Lung (tissue), 12 donors: Measurements from ENCODE around the gene SEL1L3. TPM values are rescaled to one million over a fixed set of nuclear protein-coding genes. Genes with fewer than 3 reads are reported as not detected.

ENCODE experiments used
- ATAC-seq: fragments of 200-7000 bp; cut with Tn5 transposase; one replicate; pipeline ENCODE4 v1.9.1; 2020; ENCODE audit warnings: moderate number of reproducible peaks; ENCODE audit not compliant: insufficient read depth, low FRiP score
- DNase-seq, 3 donors: peaks; one replicate each; pipeline ENCODE4 v3.0.0-alpha.2; 2013 to 2017
- H3K27ac ChIP-seq, 2 donors: one replicate each; pipeline ENCODE4 v1.5.1; 2013; ENCODE audit warnings: mild to moderate bottlenecking in 2 of 2, moderate library complexity in 2 of 2, control low read depth in 1 of 2, inconsistent platforms in 1 of 2, low read depth in 1 of 2, low read length in 1 of 2
- H3K27me3 ChIP-seq, 3 donors: one replicate each; pipeline ENCODE4 v1.5.1; 2013; ENCODE audit warnings: low read length in 2 of 3; ENCODE audit not compliant: control insufficient read depth in 3 of 3, insufficient read depth in 3 of 3
- H3K36me3 ChIP-seq, 4 donors: one replicate each; pipeline ENCODE4 v1.5.1; 2013; ENCODE audit warnings: low read length in 4 of 4, mild to moderate bottlenecking in 1 of 4, moderate library complexity in 1 of 4; ENCODE audit not compliant: control insufficient read depth in 4 of 4, insufficient read depth in 4 of 4
- H3K4me1 ChIP-seq, 5 donors: one replicate each; pipeline ENCODE4 v1.5.1; 2013; ENCODE audit warnings: low read length in 5 of 5, mild to moderate bottlenecking in 2 of 5, moderate library complexity in 1 of 5; ENCODE audit not compliant: control insufficient read depth in 5 of 5, insufficient read depth in 5 of 5
- H3K4me3 ChIP-seq: one replicate; pipeline ENCODE4 v1.5.1; 2013; ENCODE audit warnings: mild to moderate bottlenecking, control low read depth, moderate library complexity
- H3K9ac ChIP-seq, 2 donors: one replicate each; pipeline ENCODE4 v1.5.1; 2013; ENCODE audit warnings: low read length in 2 of 2, control low read depth in 1 of 2; ENCODE audit not compliant: insufficient read depth in 1 of 2
- H3K9me3 ChIP-seq, 4 donors: one replicate each; pipeline ENCODE4 v1.5.1; 2013; ENCODE audit warnings: low read length in 3 of 4, mild to moderate bottlenecking in 1 of 4, moderate library complexity in 1 of 4; ENCODE audit not compliant: control insufficient read depth in 4 of 4, insufficient read depth in 3 of 4
- whole genome bisulfite sequencing, 2 donors: extraction: QIAGEN DNeasy Blood & Tissue Kit; methylation state at CpG; one replicate each; pipeline ENCODE4 v1.1.7; 2013; 5-methylcytosine and 5-hydroxymethylcytosine counted together
- polyA plus RNA-seq, 2 donors: library from polyadenylated mRNA; stranded (reverse); fragments of 200-250 nt; gene quantifications; one replicate each; pipeline ENCODE4 v1.2.1, GENCODE V29; 2013
- total RNA-seq, 2 donors: library from RNA; depleted of rRNA in 1 of 2; stranded (reverse); fragments of >200 nt in 1 of 2; gene quantifications; one replicate each; pipeline ENCODE4 v1.2.1, GENCODE V29; 2014 to 2021
- TF ChIP-seq, protein P1 (sequence below): IDR thresholded peaks from 2 replicates; pipeline ENCODE4 v1.5.1; 2012; ENCODE audit warnings: mild to moderate bottlenecking; ENCODE audit errors: control extremely low read depth, extremely low read depth
- donor health status: control.
- donor health status: control.
- donor health status: Bipolar disorder and iron deficiency.
- donor health status: healthy.
- donor health status: DM: yes; HTN: yes; CAD: no.

The SEL1L3 gene
- total and polyA plus RNA-seq, 4 donors = 29.2 to 93.3 (median 57.1) TPM

DNA sequence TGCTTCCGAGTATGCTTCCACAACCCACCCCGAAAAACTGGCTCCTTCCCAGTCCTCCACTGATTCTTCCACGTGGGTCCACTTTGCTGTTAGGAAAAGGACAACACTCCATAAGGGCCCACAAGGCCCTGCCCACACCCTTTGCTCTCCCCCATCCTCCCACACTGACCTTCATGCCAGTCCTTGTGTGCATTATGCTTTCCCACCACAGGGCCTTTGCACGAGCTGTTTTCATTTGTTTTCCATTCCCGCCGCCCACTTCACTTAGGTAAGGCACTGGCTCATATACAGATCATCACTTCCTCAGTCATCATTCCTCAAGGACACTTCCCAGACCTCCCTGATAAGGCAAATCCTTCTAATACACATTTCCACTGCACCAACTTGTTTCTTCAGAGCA lies 16.8 kb upstream of the SEL1L3 start:
- DNase-seq = no peak
- Histone ChIP-seq H3K9ac (no peak overlapping the region), H3K9me3 (peaks cover 0 to 3% (median 0%) of the 10 kb centered on the region in 4 donors)

DNA sequence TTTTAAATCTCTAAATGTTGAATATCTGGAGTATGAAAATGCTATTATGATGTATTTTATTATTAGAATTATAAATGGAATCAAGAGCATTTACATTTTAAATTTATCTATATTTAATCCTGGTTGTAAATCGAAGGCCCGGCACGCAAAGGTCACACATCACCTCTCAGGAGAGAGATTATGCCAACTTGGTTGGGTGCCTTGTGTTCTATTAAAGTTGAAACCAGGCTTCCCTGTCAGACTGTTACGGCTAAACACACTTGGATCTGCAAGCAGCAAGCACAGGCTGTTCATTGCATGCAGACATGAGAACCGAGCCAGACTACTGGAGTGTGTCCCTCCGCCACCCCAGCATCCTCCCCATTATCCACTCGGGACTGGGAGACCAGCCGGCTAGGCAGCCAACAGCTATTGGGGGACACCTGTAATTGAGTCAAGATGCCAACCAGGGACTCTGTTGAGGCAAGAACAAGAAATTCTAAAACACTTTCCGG lies 16.4 kb upstream of the SEL1L3 start:
- no peak overlapping the region for H3K27ac ChIP-seq
- H3K4me1 ChIP-seq = peaks cover 0 to 4% (median 0%) of the 10 kb centered on the region in 5 donors
- peaks cover 0 to 3% (median 0%) of the 10 kb centered on the region in 4 donors for H3K9me3 ChIP-seq
- ATAC-seq (no peak), DNase-seq (no peak)
- no peaks in the 10 kb centered on the region for H3K27me3 ChIP-seq
- H3K4me3 ChIP-seq = no peak overlapping the region
- no peaks in the 10 kb centered on the region for H3K36me3 ChIP-seq
- no peak overlapping the region for H3K9ac ChIP-seq
- WGBS, 2 donors = 84 to 93% methylated on average over 9 of the region's 9 CpGs
- TF ChIP-seq, protein P1, sequence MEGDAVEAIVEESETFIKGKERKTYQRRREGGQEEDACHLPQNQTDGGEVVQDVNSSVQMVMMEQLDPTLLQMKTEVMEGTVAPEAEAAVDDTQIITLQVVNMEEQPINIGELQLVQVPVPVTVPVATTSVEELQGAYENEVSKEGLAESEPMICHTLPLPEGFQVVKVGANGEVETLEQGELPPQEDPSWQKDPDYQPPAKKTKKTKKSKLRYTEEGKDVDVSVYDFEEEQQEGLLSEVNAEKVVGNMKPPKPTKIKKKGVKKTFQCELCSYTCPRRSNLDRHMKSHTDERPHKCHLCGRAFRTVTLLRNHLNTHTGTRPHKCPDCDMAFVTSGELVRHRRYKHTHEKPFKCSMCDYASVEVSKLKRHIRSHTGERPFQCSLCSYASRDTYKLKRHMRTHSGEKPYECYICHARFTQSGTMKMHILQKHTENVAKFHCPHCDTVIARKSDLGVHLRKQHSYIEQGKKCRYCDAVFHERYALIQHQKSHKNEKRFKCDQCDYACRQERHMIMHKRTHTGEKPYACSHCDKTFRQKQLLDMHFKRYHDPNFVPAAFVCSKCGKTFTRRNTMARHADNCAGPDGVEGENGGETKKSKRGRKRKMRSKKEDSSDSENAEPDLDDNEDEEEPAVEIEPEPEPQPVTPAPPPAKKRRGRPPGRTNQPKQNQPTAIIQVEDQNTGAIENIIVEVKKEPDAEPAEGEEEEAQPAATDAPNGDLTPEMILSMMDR = no peak

More for the DNA sequence above, 16.8 kb upstream of the SEL1L3 start:
- no peak for ATAC-seq
- Histone ChIP-seq H3K4me1 (peaks cover 0 to 8% (median 0%) of the 10 kb centered on the region in 5 donors), H3K36me3 (no peaks in the 10 kb centered on the region), H3K4me3 (no peak overlapping the region), H3K27me3 (no peaks in the 10 kb centered on the region), H3K27ac (no peak overlapping the region)
- TF ChIP-seq, protein P1 = no peak
- 88 to 95% methylated on average over 6 of the region's 6 CpGs for WGBS, 2 donors

DNA sequence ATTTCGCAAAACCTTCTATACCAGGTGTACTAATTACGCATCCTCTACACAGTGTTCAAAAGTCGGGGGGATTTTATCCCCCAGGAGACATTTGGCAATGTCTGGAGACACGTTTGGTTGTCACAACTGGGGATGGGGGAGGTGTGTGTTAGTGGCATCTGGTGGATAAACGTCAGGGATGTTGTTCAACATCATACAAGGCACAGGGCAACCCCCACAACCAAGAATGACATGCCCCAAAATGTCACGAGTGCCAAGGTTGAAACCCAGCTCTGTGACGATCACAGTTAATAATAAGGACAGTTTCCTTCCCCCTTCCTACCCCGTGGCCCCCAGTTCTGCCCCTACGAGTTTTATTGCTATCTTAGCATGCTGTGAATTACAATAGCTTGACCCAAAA lies 15.9 kb upstream of the SEL1L3 start:
- Histone ChIP-seq H3K9me3 (peaks cover 0 to 3% (median 0%) of the 10 kb centered on the region in 4 donors), H3K27me3 (no peaks in the 10 kb centered on the region), H3K36me3 (no peaks in the 10 kb centered on the region), H3K4me3 (no peak overlapping the region), H3K4me1 (no peaks in the 10 kb centered on the region), H3K27ac (no peak overlapping the region), H3K9ac (no peak overlapping the region)
- 49 to 59% methylated on average over 9 of the region's 9 CpGs for WGBS, 2 donors
- TF ChIP-seq, protein P1 = no peak
- no peak for DNase-seq
- ATAC-seq = no peak

DNA sequence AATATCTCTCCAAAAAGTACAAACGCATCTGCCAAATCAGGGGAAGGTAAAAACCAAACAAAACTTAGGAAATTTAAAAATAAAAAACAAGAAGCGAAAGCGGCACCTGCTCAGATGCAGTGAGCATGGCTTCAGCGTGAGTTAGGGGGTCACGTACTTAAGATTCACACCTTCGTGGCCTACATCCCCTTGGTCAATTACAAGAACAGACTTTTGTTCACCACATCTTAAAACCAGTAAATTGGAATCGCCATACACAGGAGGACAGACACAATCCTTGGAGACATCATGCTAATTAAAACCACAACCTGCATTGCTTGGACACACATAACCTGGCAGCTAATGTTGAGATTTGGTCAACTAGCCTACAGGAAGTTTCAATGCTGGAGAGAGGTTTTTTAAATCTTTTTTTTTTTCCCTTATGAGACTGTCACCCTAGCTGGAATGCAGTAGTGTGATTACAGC lies 12.5 kb upstream of the SEL1L3 start:
- H3K27me3 ChIP-seq = no peaks in the 10 kb centered on the region
- 89 to 93% methylated on average over 7 of the region's 7 CpGs for WGBS, 2 donors
- no peaks in the 10 kb centered on the region for H3K36me3 ChIP-seq
- no peak overlapping the region for H3K9ac ChIP-seq
- no peak overlapping the region for H3K4me3 ChIP-seq
- DNase-seq (no peak), ATAC-seq (no peak)
- TF ChIP-seq, protein P1 = no peak
- H3K9me3 ChIP-seq = peaks cover 0 to 3% (median 0%) of the 10 kb centered on the region in 4 donors
- H3K4me1 ChIP-seq = peaks cover 0 to 12% (median 4%) of the 10 kb centered on the region in 5 donors
- no peak overlapping the region for H3K27ac ChIP-seq
